ENCODE data around the gene SCNN1G.
A peak's percentile ranks its signal among the peaks of the same experiment; 100 is the strongest.

Gene SCNN1G

DNA sequence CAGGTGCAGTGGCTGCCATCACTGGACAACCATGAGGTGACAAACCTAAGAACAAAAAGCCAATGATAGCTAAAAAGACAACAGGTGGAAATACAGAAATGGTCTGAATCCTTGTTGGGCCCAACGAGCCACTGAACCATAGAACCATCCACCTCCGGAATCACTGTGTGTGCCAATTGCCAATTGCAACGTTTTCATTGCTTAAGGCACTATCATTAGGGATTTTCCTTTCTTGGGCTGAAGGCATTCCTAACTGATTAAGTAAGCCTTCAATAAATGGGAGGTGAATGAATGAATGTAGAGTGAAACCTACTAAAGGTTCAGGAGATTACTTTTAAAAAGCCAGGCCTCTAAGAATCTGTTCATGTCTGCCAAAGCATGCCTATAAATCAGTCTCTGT lies 36.9 kb upstream of the SCNN1G start:
- DNase-seq (ENCODE audit: low read depth, low spot score) = no peak
- TF ChIP-seq, protein P1, sequence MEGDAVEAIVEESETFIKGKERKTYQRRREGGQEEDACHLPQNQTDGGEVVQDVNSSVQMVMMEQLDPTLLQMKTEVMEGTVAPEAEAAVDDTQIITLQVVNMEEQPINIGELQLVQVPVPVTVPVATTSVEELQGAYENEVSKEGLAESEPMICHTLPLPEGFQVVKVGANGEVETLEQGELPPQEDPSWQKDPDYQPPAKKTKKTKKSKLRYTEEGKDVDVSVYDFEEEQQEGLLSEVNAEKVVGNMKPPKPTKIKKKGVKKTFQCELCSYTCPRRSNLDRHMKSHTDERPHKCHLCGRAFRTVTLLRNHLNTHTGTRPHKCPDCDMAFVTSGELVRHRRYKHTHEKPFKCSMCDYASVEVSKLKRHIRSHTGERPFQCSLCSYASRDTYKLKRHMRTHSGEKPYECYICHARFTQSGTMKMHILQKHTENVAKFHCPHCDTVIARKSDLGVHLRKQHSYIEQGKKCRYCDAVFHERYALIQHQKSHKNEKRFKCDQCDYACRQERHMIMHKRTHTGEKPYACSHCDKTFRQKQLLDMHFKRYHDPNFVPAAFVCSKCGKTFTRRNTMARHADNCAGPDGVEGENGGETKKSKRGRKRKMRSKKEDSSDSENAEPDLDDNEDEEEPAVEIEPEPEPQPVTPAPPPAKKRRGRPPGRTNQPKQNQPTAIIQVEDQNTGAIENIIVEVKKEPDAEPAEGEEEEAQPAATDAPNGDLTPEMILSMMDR (IDR thresholded peaks at IDR 0.05; ENCODE audit: insufficient read depth, low read length, missing control alignments) = no peak
- POLR2A ChIA-PET = no interaction called here
- H3K4me3 ChIP-seq (ENCODE audit: low read depth, low read length) = no peak overlapping the region
- CTCF ChIA-PET = interaction anchor here (2.4 kb wide), 1 partner anchor 289 kb away, joined by 10 read pairs; no protein-coding TSS in a partner anchor

DNA sequence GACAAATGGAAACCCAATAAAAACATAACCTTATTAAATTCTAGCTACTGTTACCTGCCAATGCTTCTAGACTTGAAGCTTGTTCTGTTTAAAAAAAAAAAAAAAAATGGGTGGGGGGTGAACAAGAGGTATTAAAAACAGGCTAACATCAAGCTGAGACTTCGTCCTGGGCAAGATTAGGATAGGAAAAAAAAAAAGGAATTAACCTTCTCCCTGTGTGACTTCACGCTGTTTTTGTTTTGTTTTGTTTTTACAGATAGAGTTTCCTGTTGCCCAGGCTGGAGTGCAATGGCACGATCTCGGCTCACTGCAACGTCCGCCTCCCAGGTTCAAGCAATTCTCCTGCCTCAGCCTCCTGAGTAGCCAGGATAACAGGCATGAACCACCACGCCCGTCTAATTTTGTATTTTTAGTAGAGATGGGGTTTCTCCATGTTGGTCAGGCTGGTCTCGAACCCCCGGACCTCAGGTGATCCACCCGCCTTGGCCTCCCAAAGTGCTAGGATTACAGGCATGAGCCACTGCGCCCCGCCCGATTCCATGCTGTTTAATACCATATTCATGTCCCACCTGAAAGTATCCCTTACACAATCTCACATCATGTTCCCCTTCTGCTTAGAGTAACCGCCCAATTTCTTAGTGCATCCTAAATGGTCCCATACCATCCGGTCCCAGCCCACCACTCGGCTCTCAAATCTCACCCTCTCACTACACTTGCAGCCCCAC lies 35.5 kb upstream of the SCNN1G start:
- TF ChIP-seq, protein P1 (IDR thresholded peaks at IDR 0.05; ENCODE audit: insufficient read depth, low read length, missing control alignments) = no peak
- H3K4me3 ChIP-seq (ENCODE audit: low read depth, low read length) = no peak overlapping the region
- no peak for DNase-seq (ENCODE audit: low read depth, low spot score)
- ChIA-PET CTCF (interaction anchor here (1.0 to 1.4 kb wide), 2 partner anchors 289 kb away, joined by 4 read pairs; no protein-coding TSS in a partner anchor), POLR2A (no interaction called here)

DNA sequence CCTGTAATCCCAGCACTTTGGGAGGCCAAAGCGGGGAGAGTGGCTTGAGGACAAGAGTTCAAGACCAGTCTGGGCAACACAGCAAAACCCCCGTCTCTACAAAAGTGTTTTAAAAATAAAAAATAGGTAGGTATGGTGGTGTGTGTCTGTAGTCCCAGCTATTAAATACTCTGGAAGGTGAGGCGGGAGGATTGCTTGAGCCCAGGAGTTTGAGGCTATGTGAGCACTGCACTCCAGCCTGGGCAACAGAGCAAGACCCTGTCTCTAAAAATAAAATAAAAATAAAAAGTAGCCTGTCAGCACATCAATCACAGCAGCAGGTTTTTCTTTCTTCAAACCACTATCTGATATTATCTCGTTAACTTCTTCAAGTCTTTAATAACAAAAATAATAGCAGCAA lies 34.9 kb upstream of the SCNN1G start:
- H3K4me3 ChIP-seq (ENCODE audit: low read depth, low read length) = no peak overlapping the region
- no peak for DNase-seq (ENCODE audit: low read depth, low spot score)
- TF ChIP-seq, protein P1 (IDR thresholded peaks at IDR 0.05; ENCODE audit: insufficient read depth, low read length, missing control alignments) = no peak
- POLR2A ChIA-PET = no interaction called here
- CTCF ChIA-PET = interaction anchor here (1.4 kb wide), 1 partner anchor 289 kb away, joined by 4 read pairs; no protein-coding TSS in a partner anchor

DNA sequence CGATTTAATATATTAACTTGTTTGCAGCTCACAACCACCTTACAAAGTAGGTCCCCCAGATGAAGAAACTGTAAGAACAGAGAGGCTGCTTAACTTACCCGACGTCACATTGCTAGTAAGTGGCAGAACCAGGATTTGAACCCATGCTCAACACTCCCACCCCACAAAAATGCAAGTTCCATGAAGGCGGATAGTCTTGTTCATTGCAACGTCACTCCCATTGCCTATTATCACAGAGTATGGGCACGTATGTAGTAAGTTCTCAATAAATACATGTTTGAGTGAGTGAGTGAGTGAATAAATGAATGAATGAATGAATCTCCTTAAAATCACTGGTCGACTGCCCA lies 34.4 kb upstream of the SCNN1G start:
- H3K4me3 ChIP-seq (ENCODE audit: low read depth, low read length) = peak overlapping the region; percentile 66
- CTCF ChIA-PET = interaction anchor here (1.1 to 1.4 kb wide), 2 partner anchors 66 to 288 kb away, joined by 3 to 4 read pairs; no protein-coding TSS in a partner anchor
- TF ChIP-seq, protein P1 (IDR thresholded peaks at IDR 0.05; ENCODE audit: insufficient read depth, low read length, missing control alignments) = no peak
- no peak for DNase-seq (ENCODE audit: low read depth, low spot score)
- POLR2A ChIA-PET = no interaction called here

DNA sequence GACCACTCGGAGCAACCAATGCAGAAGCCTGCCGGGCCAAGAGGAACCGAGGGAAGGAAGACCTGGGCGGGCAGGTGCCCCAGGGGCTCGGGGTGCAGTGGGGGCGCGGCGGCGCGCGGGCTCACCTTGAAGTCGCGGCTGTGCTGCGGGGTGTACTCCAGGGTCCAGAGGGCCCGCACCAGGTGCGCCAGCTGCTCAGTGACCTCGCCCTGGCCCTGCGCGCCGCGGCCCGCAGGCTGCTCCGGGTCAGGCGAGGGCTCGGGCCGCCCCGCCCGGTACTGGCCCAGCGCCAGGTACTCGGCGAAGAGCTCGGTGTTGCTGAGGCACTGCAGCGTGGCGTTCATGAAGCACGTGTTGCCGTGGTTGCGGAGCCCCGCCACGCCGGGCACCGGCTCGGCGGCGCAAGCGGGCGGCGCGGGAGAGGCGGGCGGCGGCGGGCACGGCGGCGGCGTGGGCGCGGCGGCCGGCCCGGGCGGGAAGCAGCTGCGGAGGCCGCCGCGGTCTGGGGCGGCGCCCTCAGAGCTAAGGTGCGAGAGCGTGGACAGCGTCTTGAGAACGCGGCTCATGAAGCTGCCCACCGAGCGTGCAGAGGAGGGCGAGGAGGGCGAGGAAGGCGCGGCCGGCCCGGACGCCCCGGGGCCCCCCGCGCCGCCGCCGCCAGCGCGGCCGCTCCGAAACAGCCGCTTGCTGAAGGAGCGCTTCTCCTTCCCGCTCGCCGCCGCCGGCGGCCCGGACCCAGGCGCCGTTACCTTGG lies 33.9 kb upstream of the SCNN1G start:
- POLR2A ChIA-PET = interaction anchor here (0.9 kb wide), 1 partner anchor 243 kb away, joined by 3 read pairs; no protein-coding TSS in a partner anchor
- peak overlapping the region; percentile 66 for H3K4me3 ChIP-seq (ENCODE audit: low read depth, low read length)
- CTCF ChIA-PET = interaction anchor here (1.1 to 1.4 kb wide), 3 partner anchors 34 to 288 kb away, joined by 3 to 4 read pairs (median 3); partner anchors contain the start of gene SCNN1G
- DNase-seq (ENCODE audit: low read depth, low spot score) = no peak
- TF ChIP-seq, protein P1 (IDR thresholded peaks at IDR 0.05; ENCODE audit: insufficient read depth, low read length, missing control alignments) = no peak

All from AG04449 (cell line).